Left lung (tissue), 10 donors: ENCODE results near the gene HOXA5. TPM values are rescaled to one million over a fixed set of nuclear protein-coding genes. Genes with fewer than 3 reads are reported as not detected.

Experiments used
- ATAC-seq: fragments of 200-7000 bp; cut with Tn5 transposase; one replicate; pipeline ENCODE4 v1.9.1; 2020; ENCODE audit warnings: moderate library complexity
- DNase-seq, 4 donors: peaks; one replicate each; pipeline ENCODE4 v3.0.0-alpha.2; 2013 to 2020
- H3K27ac ChIP-seq, 2 donors: fragments of 200-600 bp; sonication (generic) in 1 of 2; one replicate each; pipeline versions ENCODE4 v1.5.0 to v1.8.0; 2020 to 2021
- H3K27me3 ChIP-seq, 2 donors: fragments of 200-600 bp; sonication (generic) in 1 of 2; one replicate each; pipeline versions ENCODE4 v1.5.0 to v1.8.0; 2020 to 2021
- H3K36me3 ChIP-seq, 2 donors: fragments of 200-600 bp; sonication (generic) in 1 of 2; one replicate each; pipeline versions ENCODE4 v1.5.0 to v1.8.0; 2020 to 2021
- H3K4me1 ChIP-seq, 2 donors: fragments of 200-600 bp; one replicate each; pipeline ENCODE4 v1.8.0; 2021
- H3K4me3 ChIP-seq, 2 donors: fragments of 200-600 bp; sonication (generic) in 1 of 2; one replicate each; pipeline versions ENCODE4 v1.5.0 to v1.8.0; 2020 to 2021; ENCODE audit warnings: mild to moderate bottlenecking in 1 of 2
- H3K9me3 ChIP-seq, 2 donors: fragments of 200-600 bp; sonication (generic) in 1 of 2; one replicate each; pipeline versions ENCODE4 v1.5.0 to v1.8.0; 2020 to 2021
- intact Hi-C, 2 donors: fragments of 100-400 bp; cut with DNase I; formaldehyde crosslinking; loops; one replicate each; pipeline versions ENCODE4 v1.11.2 to v1.14.2; 2022
- polyA plus RNA-seq, 6 donors: library from polyadenylated mRNA; unstranded; fragments of 120-200 nt; gene quantifications; one replicate each; pipeline ENCODE4 v1.2.1, GENCODE V29; 2013; ENCODE audit not compliant: insufficient read length in 6 of 6
- total RNA-seq, 2 donors: library from RNA; stranded (reverse); fragmentation: NEBNext Ultra II Directional; extraction: Animal tissue kit (Norgen Biotek cat#: 25700); gene quantifications; one replicate each; pipeline ENCODE4 v1.2.1, GENCODE V29; 2021
- TF ChIP-seq, protein P1 (sequence below), 2 donors: fragments of 200-600 bp; sonication (generic) in 1 of 2; IDR thresholded peaks; one replicate each; pipeline versions ENCODE4 v1.5.0 to v1.8.0; 2021; ENCODE audit warnings: antibody characterized with exemption in 2 of 2
- donor health status: DM: no; HTN: yes; CAD: no.
- donor health status: DM: no; HTN: no; CAD: no.

HOXA5 gene
- total and polyA plus RNA-seq, 8 donors = 16.1 to 94.7 (median 86.1) TPM

DNA sequence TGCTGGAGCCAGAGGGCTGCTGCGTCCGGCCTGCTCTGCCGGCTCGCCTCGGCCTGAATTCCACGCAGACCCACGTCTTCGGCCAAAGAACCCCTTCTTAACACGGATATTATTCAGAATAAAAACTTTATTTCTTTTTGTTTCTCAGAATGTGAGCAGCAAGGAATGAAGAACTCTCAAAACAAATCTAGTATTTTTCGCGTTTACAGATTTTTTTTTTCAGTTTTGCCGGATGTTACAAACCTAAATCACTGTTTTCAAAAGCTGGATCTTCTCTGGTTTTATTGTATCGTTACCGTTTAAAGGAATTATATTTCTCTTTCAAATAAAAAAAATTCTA is 36.6 kb downstream of the HOXA5 start:
- Histone ChIP-seq H3K36me3 (no peaks in the 10 kb centered on the region), H3K4me1 (peaks cover 10 to 32% of the 10 kb centered on the region in 2 donors), H3K4me3 (peak overlapping the region; percentile 7 to 22), H3K9me3 (no peaks in the 10 kb centered on the region), H3K27ac (peak overlapping the region; percentile 82 to 90), H3K27me3 (peaks cover 31 to 89% of the 10 kb centered on the region in 2 donors)
- DNase-seq (no peak), ATAC-seq (no peak)
- TF ChIP-seq, protein P1, sequence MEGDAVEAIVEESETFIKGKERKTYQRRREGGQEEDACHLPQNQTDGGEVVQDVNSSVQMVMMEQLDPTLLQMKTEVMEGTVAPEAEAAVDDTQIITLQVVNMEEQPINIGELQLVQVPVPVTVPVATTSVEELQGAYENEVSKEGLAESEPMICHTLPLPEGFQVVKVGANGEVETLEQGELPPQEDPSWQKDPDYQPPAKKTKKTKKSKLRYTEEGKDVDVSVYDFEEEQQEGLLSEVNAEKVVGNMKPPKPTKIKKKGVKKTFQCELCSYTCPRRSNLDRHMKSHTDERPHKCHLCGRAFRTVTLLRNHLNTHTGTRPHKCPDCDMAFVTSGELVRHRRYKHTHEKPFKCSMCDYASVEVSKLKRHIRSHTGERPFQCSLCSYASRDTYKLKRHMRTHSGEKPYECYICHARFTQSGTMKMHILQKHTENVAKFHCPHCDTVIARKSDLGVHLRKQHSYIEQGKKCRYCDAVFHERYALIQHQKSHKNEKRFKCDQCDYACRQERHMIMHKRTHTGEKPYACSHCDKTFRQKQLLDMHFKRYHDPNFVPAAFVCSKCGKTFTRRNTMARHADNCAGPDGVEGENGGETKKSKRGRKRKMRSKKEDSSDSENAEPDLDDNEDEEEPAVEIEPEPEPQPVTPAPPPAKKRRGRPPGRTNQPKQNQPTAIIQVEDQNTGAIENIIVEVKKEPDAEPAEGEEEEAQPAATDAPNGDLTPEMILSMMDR (IDR thresholded peaks at IDR 0.05) = no peak
- intact Hi-C loops = no loop called here

DNA sequence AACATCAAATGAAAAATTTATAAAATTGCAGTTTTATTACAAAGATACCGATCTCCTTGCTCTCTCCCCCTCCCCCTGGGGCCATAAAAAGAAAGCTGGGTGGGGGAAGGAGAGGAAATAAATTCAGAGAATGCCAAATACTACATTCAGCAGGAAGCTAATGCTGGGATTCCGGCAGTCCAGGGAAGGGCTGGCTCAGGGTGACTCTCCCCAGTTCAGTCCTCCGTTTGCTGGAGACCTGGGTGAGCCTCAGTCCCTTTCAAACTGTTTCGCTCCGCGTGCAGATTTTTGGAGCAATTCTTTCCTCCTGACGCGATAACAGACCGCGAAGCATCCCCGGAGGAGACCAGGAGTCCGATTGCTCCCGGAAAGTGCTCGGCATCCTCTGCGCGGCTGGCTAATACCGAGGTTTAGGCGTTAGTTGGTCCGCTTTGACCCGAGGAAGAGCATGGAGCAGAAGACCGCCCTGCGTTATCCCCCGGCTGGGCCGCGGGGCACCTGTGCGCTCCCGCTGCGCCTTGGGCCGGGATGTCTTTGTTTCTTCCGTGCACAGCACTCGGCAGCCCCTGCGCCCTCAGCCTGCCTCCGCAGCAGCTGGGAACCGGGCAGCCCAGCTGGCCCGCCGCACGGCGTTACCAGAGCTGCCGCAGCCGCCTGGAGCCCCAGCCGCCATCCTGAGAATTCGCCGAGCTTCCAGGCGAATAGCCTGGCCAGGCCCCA is 37.1 kb downstream of the HOXA5 start:
- peaks cover 32 to 91% of the 10 kb centered on the region in 2 donors for H3K27me3 ChIP-seq
- ATAC-seq = no peak

DNA sequence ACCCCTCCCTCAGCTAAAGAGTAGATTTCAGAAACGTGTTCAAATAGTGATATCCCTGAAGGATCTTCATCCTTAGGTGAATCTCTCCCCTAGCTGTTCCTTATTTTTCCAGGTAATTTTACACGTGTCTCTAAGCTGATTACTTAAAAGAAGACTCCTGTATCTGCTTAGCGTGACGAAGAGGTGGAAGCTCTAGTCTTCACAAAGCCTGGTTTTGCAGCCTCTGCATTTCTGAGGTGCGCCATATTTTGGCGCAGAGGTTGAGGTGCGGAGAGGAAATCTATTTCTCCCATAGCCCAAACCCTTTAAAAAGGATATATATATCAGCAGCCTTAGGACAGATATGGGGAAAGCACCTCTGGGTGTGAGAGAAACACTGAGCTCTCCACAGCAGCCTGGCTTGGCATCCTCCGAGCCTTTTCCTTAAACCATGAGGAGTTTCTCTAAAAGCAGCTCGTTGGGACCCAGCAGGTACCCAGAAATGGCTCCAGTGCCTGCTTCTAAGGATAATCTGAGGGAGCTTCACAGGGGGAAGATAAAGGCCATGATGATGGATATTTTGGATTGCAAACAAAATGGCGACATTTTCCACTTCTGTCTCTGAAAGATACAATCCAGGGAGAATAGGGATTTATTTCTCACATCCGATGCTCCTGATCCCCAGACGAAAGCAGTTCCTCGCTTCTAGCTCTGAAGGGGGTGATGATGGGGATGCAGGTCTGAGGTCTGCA is 38.0 kb downstream of the HOXA5 start:
- TF ChIP-seq, protein P1 (IDR thresholded peaks at IDR 0.05) = no peak
- no peaks in the 10 kb centered on the region for H3K9me3 ChIP-seq
- no peak overlapping the region for H3K4me3 ChIP-seq
- peak in 2 of 4 donors; percentile 30 to 44 for DNase-seq
- no peak for ATAC-seq
- H3K27ac ChIP-seq = peak overlapping the region; percentile 82 to 90
- H3K4me1 ChIP-seq = peaks cover 10 to 39% of the 10 kb centered on the region in 2 donors
- peaks cover 32 to 92% of the 10 kb centered on the region in 2 donors for H3K27me3 ChIP-seq
- intact Hi-C loops = no loop called here
- H3K36me3 ChIP-seq = peaks cover 0 to 5% of the 10 kb centered on the region in 2 donors

More for the DNA sequence above, 37.1 kb downstream of the HOXA5 start:
- Histone ChIP-seq H3K9me3 (no peaks in the 10 kb centered on the region), H3K36me3 (no peaks in the 10 kb centered on the region), H3K4me1 (peaks cover 10 to 37% of the 10 kb centered on the region in 2 donors), H3K4me3 (peak overlapping the region; percentile 7 to 22), H3K27ac (peak overlapping the region; percentile 82 to 90)
- DNase-seq = peak in 3 of 4 donors; percentile 36 to 77 (median 66)
- intact Hi-C loops = no loop called here
- TF ChIP-seq, protein P1 (IDR thresholded peaks at IDR 0.05) = no peak

DNA sequence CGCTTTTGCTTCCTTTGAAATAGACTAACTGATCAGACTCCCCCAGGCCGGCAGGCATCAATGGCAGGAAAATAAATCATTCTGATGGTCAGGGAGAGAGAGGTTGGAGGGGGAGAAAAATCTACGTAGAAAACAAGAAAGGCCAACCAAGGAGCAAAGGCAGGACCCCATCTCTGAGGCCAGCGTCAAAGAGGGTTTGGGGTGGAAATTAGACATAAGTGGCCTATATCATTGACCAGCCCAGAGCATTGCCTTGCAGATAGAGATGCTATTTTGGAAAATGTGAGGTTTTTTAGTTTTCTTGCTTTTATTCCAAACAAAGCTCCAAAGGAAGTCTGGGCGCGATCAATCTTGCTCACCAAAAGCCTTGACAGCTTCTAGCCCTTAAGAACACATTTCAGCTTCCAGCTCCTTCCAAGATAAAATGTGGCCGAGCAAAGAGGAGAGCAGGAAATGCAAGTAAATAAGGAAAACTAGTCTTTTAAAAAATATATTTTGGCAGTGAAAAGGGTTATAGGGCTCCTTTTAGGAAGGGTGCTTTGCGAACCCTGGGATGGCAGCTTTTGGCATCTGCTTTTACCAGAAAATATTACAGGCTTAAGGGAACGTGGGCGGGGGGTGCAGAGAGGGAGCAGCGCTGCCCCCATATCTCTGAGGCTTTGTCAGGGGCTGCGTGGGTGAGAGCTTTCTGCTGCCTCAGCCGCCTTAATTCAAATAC is 39.0 kb downstream of the HOXA5 start:
- intact Hi-C loops = no loop called here
- peaks cover 32 to 94% of the 10 kb centered on the region in 2 donors for H3K27me3 ChIP-seq
- peaks cover 0 to 6% of the 10 kb centered on the region in 2 donors for H3K36me3 ChIP-seq
- H3K4me1 ChIP-seq = peaks cover 14 to 39% of the 10 kb centered on the region in 2 donors
- H3K4me3 ChIP-seq = no peak overlapping the region
- DNase-seq = peak in 2 of 4 donors; percentile 76 to 83
- no peak for ATAC-seq
- no peaks in the 10 kb centered on the region for H3K9me3 ChIP-seq
- H3K27ac ChIP-seq = peak overlapping the region; percentile 70 to 90
- TF ChIP-seq, protein P1 (IDR thresholded peaks at IDR 0.05) = no peak
